ENCODE results near the gene PCBP3. TPM values are rescaled to one million over a fixed set of nuclear protein-coding genes. Genes with fewer than 3 reads are reported as not detected.

The PCBP3 gene
- total RNA-seq, 1 experiment from 2014 or later = not detected

GRCh38 chr21:45939521-45940045, 296.1 kb downstream of the PCBP3 start:
- Histone ChIP-seq H3K9me3 (ENCODE audit: insufficient read depth, low read depth) (no peaks in the 10 kb centered on the region), H3K4me2 (no peak overlapping the region), H3K79me2 (ENCODE audit: low read depth) (no peaks in the 10 kb centered on the region), H3K4me3 (no peak overlapping the region), H3K9me2 (ENCODE audit: insufficient read depth) (no peaks in the 10 kb centered on the region), H2AFZ (no peak overlapping the region), H3K36me3 (ENCODE audit: low read depth) (no peaks in the 10 kb centered on the region), H3K27ac (no peak overlapping the region), H4K20me1 (ENCODE audit: insufficient read depth) (no peaks in the 10 kb centered on the region), H3F3A (ENCODE audit: insufficient read depth, low read depth) (no peaks in the 10 kb centered on the region), H3K27me3 (ENCODE audit: insufficient read depth, low read depth) (peaks cover 35% of the 10 kb centered on the region), H3K4me1 (replicated peaks; ENCODE audit: insufficient read depth) (no peaks in the 10 kb centered on the region)
- CTCF ChIA-PET = no interaction called here
- POLR2A ChIA-PET (ENCODE audit: unreplicated experiment) = no interaction called here
- DNase-seq = no peak
- TF ChIP-seq EZH2 (IDR thresholded peaks at IDR 0.05; ENCODE audit: low read depth) (no peak), CTCF (conservative IDR thresholded peaks at IDR 0.05) (no peak)
- intact Hi-C loops (cut with micrococcal nuclease; ENCODE audit: unreplicated experiment) = no loop called here
- no TSS peak for BruUV-seq (replicated peaks)

GRCh38 chr21:45940091-45940490, 296.6 kb downstream of the PCBP3 start:
- Histone ChIP-seq H3K4me2 (no peak overlapping the region), H3K27me3 (ENCODE audit: insufficient read depth, low read depth) (peaks cover 35% of the 10 kb centered on the region), H3K4me1 (replicated peaks; ENCODE audit: insufficient read depth) (no peaks in the 10 kb centered on the region), H3K79me2 (ENCODE audit: low read depth) (no peaks in the 10 kb centered on the region), H2AFZ (no peak overlapping the region), H3K9me2 (ENCODE audit: insufficient read depth) (no peaks in the 10 kb centered on the region), H4K20me1 (ENCODE audit: insufficient read depth) (no peaks in the 10 kb centered on the region), H3F3A (ENCODE audit: insufficient read depth, low read depth) (no peaks in the 10 kb centered on the region), H3K36me3 (ENCODE audit: low read depth) (no peaks in the 10 kb centered on the region), H3K27ac (no peak overlapping the region), H3K9me3 (ENCODE audit: insufficient read depth, low read depth) (no peaks in the 10 kb centered on the region), H3K4me3 (no peak overlapping the region)
- intact Hi-C loops (cut with micrococcal nuclease; ENCODE audit: unreplicated experiment) = no loop called here
- DNase-seq = no peak
- ChIA-PET CTCF (no interaction called here), POLR2A (ENCODE audit: unreplicated experiment) (no interaction called here)
- no TSS peak for BruUV-seq (replicated peaks)
- no peak for TF ChIP-seq EZH2 (IDR thresholded peaks at IDR 0.05; ENCODE audit: low read depth)
- TF ChIP-seq CTCF (conservative IDR thresholded peaks at IDR 0.05) = no peak

- no peaks in the 10 kb centered on the region for H4K20me1 ChIP-seq (ENCODE audit: insufficient read depth)
- no peaks in the 10 kb centered on the region for H3K9me2 ChIP-seq (ENCODE audit: insufficient read depth)
- no TSS peak for BruUV-seq (replicated peaks)
- H3F3A ChIP-seq (ENCODE audit: insufficient read depth, low read depth) = no peaks in the 10 kb centered on the region
- H2AFZ ChIP-seq = no peak overlapping the region
- H3K4me2 ChIP-seq = no peak overlapping the region
- DNase-seq = no peak
- ChIA-PET CTCF (no interaction called here), POLR2A (ENCODE audit: unreplicated experiment) (no interaction called here)
- H3K4me3 ChIP-seq = no peak overlapping the region
- peaks cover 35% of the 10 kb centered on the region for H3K27me3 ChIP-seq (ENCODE audit: insufficient read depth, low read depth)
- no peaks in the 10 kb centered on the region for H3K36me3 ChIP-seq (ENCODE audit: low read depth)
- TF ChIP-seq CTCF (conservative IDR thresholded peaks at IDR 0.05) = no peak
- TF ChIP-seq EZH2 (IDR thresholded peaks at IDR 0.05; ENCODE audit: low read depth) = no peak
- intact Hi-C loops (cut with micrococcal nuclease; ENCODE audit: unreplicated experiment) = no loop called here
- H3K4me1 ChIP-seq (replicated peaks; ENCODE audit: insufficient read depth) = no peaks in the 10 kb centered on the region
- no peaks in the 10 kb centered on the region for H3K9me3 ChIP-seq (ENCODE audit: insufficient read depth, low read depth)
- H3K79me2 ChIP-seq (ENCODE audit: low read depth) = no peaks in the 10 kb centered on the region
- H3K27ac ChIP-seq = no peak overlapping the region
Measured at GRCh38 chr21:45940621-45941337, 297.3 kb downstream of the PCBP3 start.
